Urinary bladder (tissue), 4 donors: ENCODE data around the gene SAMSN1. TPM values are rescaled to one million over a fixed set of nuclear protein-coding genes. Genes with fewer than 3 reads are reported as not detected.
"Not testable (repeated sequence)": the region's sequence is repeated elsewhere in the genome, so short reads cannot be mapped to it uniquely, and the experiment has no call there.

Experiments
- DNase-seq: peaks from one replicate; pipeline ENCODE4 v3.0.0-alpha.2; 2015; ENCODE audit errors: extremely low spot score
- H3K27ac ChIP-seq: one replicate; pipeline ENCODE4 v1.5.1; 2013; ENCODE audit warnings: low read depth, mild to moderate bottlenecking, moderate library complexity
- H3K36me3 ChIP-seq: one replicate; pipeline ENCODE4 v1.6.1; 2013; ENCODE audit warnings: mild to moderate bottlenecking, moderate library complexity; ENCODE audit not compliant: insufficient read depth
- H3K4me1 ChIP-seq: one replicate; pipeline ENCODE4 v1.6.1; 2013; ENCODE audit warnings: mild to moderate bottlenecking, moderate library complexity; ENCODE audit not compliant: insufficient read depth
- H3K4me3 ChIP-seq: one replicate; pipeline ENCODE4 v1.5.1; 2013; ENCODE audit warnings: low read depth, low read length
- WGBS: extraction: QIAGEN DNeasy Blood & Tissue Kit; methylation state at CpG from one replicate; pipeline ENCODE4 v1.1.7; 2013; 5-methylcytosine and 5-hydroxymethylcytosine counted together
- polyA plus RNA-seq: library from polyadenylated mRNA; stranded (reverse); fragments of 200-250 nt; gene quantifications from one replicate; pipeline ENCODE4 v1.2.3, GENCODE V29; 2013
- total RNA-seq: library from RNA; depleted of rRNA; stranded (reverse); fragments of >200 nt; gene quantifications from one replicate; pipeline ENCODE4 v1.2.3, GENCODE V29; 2014
- donor health status: healthy with polysubstance abuse.
- donor health status: healthy.

Gene SAMSN1
- total and polyA plus RNA-seq, 2 donors, result 11.3 to 16.2 TPM

- no peak for DNase-seq
- H3K27ac ChIP-seq, result no peak overlapping the region
- no peaks in the 10 kb centered on the region for H3K36me3 ChIP-seq
- no peaks in the 10 kb centered on the region for H3K4me1 ChIP-seq
- WGBS, result 93% methylated on average over 2 of the region's 2 CpGs
- H3K4me3 ChIP-seq, result no peak overlapping the region
Measured at GRCh38 chr21:14551741-14552140, 5.6 kb upstream of the SAMSN1 start.

GRCh38 chr21:14550135-14550534 is 4.0 kb upstream of the SAMSN1 start:
- no peaks in the 10 kb centered on the region for H3K36me3 ChIP-seq
- H3K4me3 ChIP-seq, result no peak overlapping the region
- DNase-seq, result no peak
- H3K27ac ChIP-seq, result no peak overlapping the region
- no peaks in the 10 kb centered on the region for H3K4me1 ChIP-seq
- 71% methylated on average over 3 of the region's 3 CpGs for WGBS

GRCh38 chr21:14548779-14549178 is 2.7 kb upstream of the SAMSN1 start:
- 78% methylated on average over 2 of the region's 2 CpGs for WGBS
- DNase-seq, result no peak
- no peak overlapping the region for H3K4me3 ChIP-seq

GRCh38 chr21:14547834-14548513 is 1.9 kb upstream of the SAMSN1 start:
- Histone ChIP-seq H3K27ac (no peak overlapping the region), H3K36me3 (no peaks in the 10 kb centered on the region), H3K4me3 (no peak overlapping the region), H3K4me1 (no peaks in the 10 kb centered on the region)
- no peak for DNase-seq
- 69% methylated on average over 3 of the region's 3 CpGs for WGBS

More at GRCh38 chr21:14548779-14549178, 2.7 kb upstream of the SAMSN1 start:
- Histone ChIP-seq H3K27ac (no peak overlapping the region), H3K4me1 (no peaks in the 10 kb centered on the region), H3K36me3 (no peaks in the 10 kb centered on the region)

DNA sequence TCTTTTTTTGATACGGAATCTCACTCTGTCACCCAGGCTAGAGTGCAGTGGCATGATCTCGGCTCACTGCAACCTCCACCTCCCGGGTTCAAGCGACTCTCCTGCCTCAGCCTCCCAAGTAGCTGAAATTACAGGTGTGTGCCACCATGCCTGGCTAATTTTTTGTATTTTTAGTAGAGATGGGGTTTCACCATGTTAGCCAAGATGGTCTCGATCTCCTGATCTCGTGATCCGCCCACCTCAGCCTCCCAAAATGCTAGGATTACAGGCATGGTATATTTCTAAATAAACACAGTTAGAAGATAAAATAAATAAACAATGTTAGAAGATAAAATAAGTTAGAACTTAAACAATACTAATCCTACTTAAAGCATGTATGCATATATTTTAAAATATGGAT is 604 bp upstream of the SAMSN1 start:
- 79% methylated on average over 7 of the region's 7 CpGs for WGBS
- H3K4me3 ChIP-seq, H3K27ac ChIP-seq, H3K4me1 ChIP-seq, H3K36me3 ChIP-seq, DNase-seq: not testable (repeated sequence)

- no peaks in the 10 kb centered on the region for H3K4me1 ChIP-seq
- H3K36me3 ChIP-seq, result no peaks in the 10 kb centered on the region
- no peak overlapping the region for H3K27ac ChIP-seq
- no peak for DNase-seq
- WGBS, result 91% methylated on average over 5 of the region's 5 CpGs
- no peak overlapping the region for H3K4me3 ChIP-seq
Measured at GRCh38 chr21:14543983-14544382, 2.1 kb downstream of the SAMSN1 start.

DNA sequence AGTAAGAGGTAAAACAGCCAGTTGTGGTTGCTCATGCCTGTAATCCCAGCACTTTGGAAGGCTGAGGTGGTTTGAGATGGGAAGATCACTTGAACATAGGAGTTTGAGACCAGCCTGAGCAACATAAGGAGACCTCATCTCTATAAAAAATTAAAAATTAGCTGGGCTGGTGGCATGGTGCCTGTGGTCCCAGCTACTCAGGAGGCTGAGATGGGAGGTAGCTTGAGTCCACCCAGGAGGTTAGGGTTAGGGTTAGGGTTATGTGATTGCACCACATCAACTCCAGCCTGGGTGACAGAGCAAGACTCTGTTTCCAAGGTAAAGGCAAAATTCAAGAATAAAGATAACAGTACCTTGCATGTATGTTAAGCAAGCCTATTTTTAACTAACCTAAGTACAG is 3.5 kb downstream of the SAMSN1 start:
- Histone ChIP-seq H3K4me1 (no peaks in the 10 kb centered on the region), H3K36me3 (no peaks in the 10 kb centered on the region), H3K27ac (no peak overlapping the region), H3K4me3 (no peak overlapping the region)
- DNase-seq, result no peak

- no peak overlapping the region for H3K27ac ChIP-seq
- 45% methylated on average over 8 of the region's 8 CpGs for WGBS
- H3K4me1 ChIP-seq, result no peaks in the 10 kb centered on the region
- H3K36me3 ChIP-seq, result no peaks in the 10 kb centered on the region
- no peak for DNase-seq
- H3K4me3 ChIP-seq, result no peak overlapping the region
Measured at GRCh38 chr21:14541841-14542490, 4.1 kb downstream of the SAMSN1 start.

GRCh38 chr21:14538483-14538882 is 7.6 kb downstream of the SAMSN1 start:
- Histone ChIP-seq H3K4me1 (no peaks in the 10 kb centered on the region), H3K4me3 (no peak overlapping the region), H3K27ac (no peak overlapping the region), H3K36me3 (no peaks in the 10 kb centered on the region)
- DNase-seq, result no peak

DNA sequence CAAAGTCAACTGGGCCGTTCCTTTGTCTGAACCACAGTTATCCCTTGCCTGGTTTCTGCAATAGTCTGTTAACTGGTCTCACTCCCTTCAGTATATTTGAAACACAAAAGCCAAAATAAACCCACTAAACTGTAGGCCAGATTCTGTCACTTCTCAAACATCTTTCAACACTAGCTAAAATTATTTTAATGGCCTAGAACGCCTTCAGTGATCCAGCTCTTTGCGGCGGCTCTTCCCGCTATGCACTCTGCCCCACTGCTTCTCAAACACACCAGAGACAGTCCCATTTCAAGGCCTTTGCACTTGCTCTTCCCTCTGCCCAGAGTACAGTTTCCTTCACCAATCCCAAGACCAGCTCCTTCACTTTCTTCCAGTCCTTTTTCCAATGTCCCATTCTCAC is 9.2 kb downstream of the SAMSN1 start:
- no peaks in the 10 kb centered on the region for H3K36me3 ChIP-seq
- no peak for DNase-seq
- no peak overlapping the region for H3K4me3 ChIP-seq
- no peaks in the 10 kb centered on the region for H3K4me1 ChIP-seq
- no peak overlapping the region for H3K27ac ChIP-seq
- 95% methylated on average over 5 of the region's 5 CpGs for WGBS

DNA sequence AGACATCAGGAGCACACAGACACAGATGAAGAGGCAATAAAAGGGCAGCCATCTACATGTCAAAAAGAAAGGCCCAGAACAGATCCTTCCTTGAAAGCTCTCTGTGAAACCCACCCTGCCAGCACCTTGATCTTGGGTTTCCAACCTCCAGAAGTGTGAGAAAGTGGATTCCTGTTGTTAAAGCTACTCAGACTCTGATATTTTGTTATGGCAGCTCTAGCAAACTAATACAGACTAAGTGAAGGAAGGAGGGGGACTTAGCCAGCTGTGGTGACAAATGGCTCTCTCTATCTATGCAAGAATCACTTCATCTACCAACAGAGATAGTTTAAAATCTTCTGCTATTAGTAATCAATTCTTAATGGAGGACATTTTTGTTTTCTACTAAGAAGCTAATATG is 10.4 kb downstream of the SAMSN1 start:
- no peak overlapping the region for H3K27ac ChIP-seq
- no peaks in the 10 kb centered on the region for H3K4me1 ChIP-seq
- no peak for DNase-seq
- no peaks in the 10 kb centered on the region for H3K36me3 ChIP-seq
- no peak overlapping the region for H3K4me3 ChIP-seq

- H3K27ac ChIP-seq, result no peak overlapping the region
- H3K4me3 ChIP-seq, result no peak overlapping the region
- DNase-seq, result no peak
- no peaks in the 10 kb centered on the region for H3K4me1 ChIP-seq
- H3K36me3 ChIP-seq, result no peaks in the 10 kb centered on the region
- 79% methylated on average over 6 of the region's 6 CpGs for WGBS
Measured at GRCh38 chr21:14533499-14534428, 12.4 kb downstream of the SAMSN1 start.

DNA sequence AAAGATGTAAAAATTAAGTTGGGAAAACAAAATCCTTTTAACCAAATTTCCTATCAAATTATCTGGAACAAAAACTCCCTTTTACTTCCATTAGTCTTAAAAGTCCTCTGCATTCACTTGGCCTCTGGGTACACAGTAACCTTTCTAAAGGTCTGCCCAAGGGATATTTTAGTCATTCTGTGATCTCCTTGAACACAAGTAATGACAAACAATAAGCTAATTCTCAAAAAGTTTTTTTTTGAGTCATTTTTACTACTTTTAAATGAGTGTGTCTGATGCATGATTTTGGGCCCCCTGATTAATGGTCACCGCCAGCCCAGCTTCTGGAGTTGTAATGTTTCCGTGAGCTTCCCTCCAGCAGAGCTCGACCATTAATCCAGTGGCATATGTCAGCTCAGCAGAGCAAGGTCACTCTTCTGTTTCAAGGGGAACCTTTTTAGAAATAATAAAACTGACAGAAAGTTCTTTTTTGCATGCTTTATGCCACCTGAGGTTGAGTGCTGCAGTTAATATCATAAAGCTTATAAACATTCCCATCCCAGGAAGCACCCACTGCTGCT is 14.3 kb downstream of the SAMSN1 start:
- Histone ChIP-seq H3K4me1 (no peaks in the 10 kb centered on the region), H3K27ac (no peak overlapping the region), H3K36me3 (no peaks in the 10 kb centered on the region), H3K4me3 (no peak overlapping the region)
- no peak for DNase-seq
- 80% methylated on average over 3 of the region's 3 CpGs for WGBS
